HG02852 (cell line): ENCODE data around the gene TM4SF18.

Experiments used
- ATAC-seq: cut with Tn5 transposase; IDR thresholded peaks from one replicate; pipeline ENCODE4 v1.9.1; 2021; ENCODE audit warnings: mild to moderate bottlenecking, moderate library complexity; ENCODE audit not compliant: unreplicated experiment

The TM4SF18 gene

DNA sequence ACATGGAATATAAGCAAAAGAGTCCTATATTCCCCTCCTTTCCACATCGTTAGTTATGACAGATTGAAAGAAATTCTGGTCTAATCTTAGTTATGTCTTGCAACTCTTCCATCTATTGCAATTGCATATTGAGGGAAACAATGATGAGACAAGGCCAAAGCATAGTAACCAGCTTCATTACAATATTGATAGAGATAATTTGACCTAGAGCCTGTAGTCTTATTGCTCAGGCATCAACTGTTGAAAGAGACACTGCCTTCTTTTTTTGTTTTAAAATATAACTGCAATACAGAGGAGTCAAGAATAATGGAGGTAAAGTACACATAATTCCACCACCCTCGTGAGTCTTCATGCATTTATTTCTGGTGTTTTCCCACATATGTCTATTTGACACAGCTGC lies 2.0 kb downstream of the TM4SF18 start:
- ATAC-seq = no peak

DNA sequence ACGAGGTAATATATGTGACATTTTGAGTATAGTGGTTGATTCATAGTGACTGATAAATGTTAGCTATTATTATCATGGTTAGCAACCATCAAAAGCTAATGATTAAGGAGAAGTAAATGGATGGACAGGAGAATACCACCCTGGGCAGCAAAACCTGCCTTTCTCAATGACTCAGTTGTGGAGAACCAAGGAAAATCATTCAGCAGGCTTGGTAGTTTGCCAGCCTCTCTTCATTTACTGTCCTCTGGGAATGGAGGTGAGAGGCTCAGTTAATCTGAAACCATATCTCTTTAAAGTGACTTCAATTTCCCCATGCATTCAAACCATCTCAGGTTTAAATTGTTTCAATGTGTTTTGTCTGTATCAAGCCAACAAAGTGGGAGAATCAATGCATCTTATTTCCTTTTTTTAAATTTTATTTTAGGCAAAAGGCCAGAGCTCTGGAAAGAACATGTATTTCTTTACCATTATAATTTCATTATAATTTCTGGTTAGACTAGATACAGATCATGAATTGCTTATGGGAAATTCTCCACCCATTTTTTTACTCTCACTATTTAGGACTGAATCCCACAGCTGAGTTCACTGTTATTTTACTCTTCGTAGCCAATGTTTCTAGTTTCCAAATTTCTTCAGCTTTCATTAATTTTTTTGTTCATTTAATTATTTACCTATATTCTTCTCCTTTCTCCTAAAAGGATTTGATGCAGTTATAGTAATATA lies 2.7 kb downstream of the TM4SF18 start:
- ATAC-seq = no peak

DNA sequence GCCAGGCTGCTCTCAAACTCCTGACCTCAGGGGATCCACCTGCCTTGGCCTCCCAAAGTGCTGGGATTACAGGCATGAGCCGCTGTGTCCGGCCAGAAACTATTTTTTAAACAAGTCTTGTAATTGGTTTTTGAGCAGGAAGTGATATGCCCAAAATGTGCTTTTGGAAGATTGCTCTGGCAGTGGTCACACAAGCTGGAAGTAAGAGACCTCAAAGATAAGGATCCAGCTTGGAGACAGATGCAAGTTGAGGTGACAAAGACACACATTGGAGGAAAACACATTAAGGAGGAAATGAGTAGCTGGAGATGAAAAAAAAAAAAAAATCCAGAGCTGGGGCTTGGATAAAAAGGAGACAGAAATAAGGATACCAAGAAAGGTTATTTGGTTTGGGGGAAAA lies 6.3 kb downstream of the TM4SF18 start:
- ATAC-seq = no peak

DNA sequence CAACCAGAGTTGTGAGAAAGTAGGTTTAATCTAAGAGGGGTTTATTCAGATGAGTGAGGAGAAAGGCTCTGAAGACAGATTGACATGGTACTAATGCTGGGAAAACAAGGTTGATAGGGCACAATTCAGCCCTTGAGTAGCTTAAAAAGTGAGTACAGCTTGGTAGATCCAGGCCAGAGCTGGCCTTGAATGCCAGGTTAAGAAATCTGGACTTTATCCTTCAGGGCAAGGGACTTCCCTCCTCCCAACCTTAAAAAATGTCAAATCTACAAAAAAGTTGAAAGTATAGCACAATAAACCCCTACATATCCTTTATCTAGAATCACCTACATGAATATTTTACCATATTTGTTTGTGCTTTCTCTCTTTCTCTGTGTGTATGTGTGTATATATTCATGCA lies 7.9 kb downstream of the TM4SF18 start:
- no peak for ATAC-seq

DNA sequence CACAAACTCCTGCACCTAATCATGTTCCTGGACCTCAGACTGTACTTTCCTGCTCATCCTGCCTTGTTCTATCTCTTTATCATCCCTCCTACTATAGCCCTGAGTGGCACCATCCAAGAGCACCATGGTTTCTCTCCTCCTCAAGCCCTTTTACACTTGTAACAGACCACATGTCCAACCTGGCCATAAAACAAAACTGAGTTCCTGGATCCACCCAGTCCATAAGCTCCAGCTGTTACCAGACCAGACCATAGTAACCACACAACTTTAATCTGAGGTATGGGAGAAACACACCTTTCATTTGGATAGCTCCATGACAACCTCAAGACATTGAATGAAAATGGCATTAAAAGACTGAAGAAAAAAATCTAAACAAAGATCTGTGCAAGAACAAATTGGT lies 9.1 kb downstream of the TM4SF18 start:
- ATAC-seq = no peak

DNA sequence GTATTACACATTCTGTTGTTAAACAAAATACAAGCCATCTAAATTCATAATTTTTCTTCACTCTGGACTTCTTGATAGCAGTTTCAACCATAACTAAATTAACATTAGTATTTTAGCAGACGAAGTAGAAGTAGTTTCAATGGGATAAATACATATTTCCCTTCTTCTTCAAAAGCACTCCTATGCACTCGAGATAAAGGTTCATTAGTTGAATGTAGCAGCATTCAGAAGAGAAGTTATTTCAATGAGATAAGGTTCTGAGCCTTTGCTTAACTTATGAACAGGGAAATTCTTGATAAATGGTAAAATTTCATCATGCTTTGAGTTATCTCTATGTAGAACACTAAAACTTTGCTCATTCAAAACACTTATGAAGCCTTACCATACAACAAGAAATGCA lies 11.8 kb downstream of the TM4SF18 start:
- ATAC-seq = no peak

DNA sequence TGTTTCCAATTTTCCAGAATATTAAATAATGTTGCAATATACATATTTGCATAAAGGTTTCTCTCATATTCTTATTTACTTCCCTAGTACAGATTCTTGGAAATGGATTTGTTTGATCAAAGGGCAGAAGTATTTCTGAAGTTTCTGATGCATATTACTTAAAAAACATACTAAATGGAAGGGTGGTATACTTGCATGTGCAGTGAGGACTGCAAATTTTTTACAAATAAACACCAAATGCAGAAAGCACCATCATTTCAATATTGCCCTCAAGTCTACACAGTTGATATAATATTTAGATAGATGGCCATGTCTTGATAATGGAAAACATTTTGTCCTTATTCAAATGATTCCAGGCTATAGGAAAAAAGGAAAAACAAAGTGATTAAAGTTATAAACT lies 12.3 kb downstream of the TM4SF18 start:
- ATAC-seq = no peak

DNA sequence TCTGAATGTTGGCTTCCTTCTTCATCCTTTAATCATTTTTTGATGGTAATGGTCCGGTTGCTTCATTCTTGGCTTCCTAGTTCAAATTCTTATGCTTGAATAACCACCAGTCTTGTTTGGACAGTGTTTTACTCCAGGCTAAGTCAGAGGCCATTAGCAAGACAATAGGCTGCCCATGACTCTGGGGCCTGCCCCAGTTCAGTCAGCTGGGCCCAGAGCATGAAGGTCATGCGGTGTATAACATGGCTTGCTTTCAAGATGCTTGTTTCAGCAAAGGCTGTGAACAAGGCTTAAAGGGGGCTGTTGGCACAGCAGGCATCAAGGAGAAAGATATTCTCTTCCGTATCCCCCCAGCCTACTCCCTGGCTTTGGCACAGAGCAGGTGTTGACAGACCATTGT lies 13.7 kb downstream of the TM4SF18 start:
- no peak for ATAC-seq

DNA sequence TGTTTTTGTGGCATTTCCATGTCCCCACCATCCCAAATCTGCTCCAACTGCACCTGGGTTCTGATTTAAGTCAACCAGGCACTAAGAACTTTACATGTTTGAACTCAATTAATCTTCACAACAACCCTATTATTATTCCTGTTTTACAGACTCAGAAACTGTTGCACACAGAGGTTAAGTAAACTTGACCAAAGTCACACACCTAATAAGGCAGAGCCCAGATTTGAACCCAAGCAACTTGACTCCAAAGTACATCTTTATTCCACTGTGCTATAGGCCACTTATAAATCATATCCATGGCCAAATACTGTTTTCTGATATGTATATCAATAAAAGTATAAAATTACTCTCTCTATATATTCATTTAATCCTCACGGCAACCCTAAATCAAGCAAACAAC lies 16.4 kb downstream of the TM4SF18 start:
- ATAC-seq = no peak

DNA sequence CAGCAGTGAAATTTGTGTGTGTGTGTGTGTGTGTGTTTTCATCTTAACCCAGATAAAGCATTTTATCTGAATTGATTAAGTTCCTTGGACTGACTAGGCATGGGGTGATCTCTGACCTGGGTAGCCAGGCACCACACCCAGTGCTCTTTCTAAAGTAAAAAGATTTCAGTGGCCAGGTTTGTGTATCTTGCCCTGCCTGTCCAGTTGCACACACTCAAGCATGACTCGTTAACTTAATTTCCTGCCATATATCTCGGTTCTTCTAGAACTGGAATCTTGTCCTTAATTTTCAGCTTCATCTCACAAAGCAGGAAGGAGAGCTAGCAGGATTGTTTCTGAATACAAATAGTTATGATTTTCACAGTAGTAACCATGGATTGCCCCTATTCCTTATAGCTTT lies 17.0 kb downstream of the TM4SF18 start:
- ATAC-seq = no peak

DNA sequence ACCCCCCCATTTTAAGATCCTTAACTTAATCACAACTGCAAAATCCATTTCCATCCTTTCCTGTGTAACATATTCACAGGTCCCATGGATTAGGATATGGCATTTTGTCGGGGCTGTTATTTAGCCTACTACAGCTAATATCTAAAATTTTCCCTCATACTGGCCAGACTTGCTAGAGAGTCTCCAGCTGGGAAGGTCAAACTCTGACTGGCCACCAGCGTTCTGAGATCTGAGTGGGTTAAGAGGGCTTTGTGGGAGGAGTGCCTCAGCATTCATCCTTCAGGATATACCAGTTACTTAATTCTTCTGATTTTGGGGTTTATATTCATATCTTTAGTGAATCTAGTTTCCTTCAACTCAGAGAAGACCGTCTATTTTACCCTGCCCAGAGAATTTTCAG lies 17.7 kb downstream of the TM4SF18 start:
- no peak for ATAC-seq

DNA sequence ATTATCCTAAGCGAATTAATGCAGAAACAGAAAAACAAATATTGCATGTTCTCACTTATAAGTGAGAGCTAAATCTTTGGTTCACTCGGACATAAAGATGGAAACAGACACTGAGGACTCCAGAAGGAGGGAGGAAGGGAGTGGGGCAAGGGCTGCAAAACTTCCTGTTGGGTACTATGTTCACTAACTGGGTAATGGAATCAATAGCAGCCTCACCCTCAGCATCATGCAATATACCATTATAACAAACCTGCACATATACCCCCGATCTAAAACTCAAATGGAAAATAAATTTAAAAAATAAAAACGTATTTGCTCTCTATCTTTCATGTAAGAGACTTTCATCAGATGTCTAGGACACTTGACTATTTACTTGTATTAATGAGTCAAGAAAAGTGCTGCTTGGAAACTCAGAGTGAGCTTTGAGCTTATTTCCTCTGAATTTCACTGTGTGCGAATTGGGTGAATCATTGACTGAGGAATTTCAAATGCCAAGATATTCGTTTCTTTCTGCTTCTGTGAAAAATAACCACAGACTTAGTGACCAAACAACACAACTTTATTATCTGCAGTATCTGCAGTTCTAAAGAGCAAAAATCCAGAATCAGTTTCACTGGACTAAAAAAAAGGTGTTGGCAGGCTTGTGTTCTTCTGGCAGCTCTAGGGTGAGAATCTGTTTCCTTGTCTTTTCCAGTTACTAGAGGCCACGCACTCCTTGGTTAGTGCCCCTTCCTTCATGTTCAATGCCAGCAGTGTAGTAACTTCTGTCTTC lies 18.4 kb downstream of the TM4SF18 start:
- ATAC-seq = no peak

DNA sequence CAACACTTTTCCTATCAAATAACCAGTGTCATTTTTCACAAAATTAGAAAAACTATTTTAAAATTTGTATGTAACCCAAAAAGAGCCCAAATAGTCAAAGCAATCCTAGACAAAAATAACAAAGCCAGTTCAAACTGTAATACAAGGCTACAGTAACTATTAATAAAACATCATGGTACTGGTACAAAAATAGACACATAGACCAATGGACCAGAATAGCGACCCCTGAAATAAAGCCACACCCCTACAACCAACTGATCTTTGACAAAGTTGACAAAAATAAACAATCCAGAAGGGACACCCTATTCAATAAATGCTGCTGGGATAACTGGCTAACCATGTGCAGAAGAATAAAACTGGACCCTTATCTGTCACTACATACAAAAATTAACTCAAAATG lies 19.9 kb downstream of the TM4SF18 start:
- ATAC-seq = no peak

DNA sequence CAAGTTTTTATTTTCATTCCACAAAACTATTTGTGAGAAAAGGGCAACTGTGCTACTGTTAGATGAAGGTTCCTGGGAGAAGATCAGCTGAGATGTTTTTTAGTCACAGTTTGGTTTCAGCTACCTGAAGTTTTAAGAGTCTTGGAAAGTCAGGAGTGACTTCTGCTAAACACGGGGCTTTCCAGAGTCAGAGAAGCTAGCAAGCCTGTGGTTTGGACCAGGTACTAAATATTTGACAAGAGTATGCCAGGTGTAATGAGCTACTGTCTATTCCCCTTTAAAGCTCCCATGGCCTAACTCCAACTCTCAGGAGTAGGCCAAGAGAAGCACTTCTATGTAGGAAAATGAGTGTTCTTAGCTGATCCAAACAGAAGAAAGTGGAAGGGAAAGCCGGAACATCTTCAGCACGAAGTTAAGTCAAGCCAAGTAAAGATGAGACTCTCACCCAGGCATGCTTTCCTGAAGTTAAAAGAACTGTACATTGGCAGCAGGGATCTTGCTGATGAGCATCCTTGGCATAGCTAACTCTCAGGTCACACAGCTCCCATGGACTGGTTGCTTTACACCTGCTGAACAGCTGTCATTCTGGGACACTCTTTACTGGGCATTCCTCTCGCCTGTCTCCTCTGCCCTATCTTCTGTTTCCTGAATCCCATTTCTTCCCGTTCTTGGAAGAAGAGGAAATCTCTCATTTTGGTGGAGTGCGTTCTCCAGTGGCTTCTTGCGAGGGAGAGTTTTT lies 22.5 kb downstream of the TM4SF18 start:
- ATAC-seq = no peak

DNA sequence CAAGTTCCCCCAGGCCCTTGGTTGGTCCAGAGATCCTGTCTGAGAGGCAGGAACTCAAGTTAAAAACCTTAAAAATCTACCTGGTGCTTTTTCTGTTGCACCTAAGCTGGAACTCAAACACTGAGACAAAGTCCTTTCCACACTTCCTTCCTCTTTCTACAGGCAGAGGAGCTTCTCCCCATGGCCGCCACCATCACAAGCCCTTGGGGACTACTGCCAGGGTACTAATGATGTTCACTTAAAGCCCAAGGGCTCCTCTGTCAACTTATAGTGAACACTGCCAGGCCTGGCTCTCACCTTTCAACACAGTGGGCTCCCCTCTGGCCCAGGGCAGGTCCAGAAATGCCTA lies 26.0 kb downstream of the TM4SF18 start:
- ATAC-seq = no peak

DNA sequence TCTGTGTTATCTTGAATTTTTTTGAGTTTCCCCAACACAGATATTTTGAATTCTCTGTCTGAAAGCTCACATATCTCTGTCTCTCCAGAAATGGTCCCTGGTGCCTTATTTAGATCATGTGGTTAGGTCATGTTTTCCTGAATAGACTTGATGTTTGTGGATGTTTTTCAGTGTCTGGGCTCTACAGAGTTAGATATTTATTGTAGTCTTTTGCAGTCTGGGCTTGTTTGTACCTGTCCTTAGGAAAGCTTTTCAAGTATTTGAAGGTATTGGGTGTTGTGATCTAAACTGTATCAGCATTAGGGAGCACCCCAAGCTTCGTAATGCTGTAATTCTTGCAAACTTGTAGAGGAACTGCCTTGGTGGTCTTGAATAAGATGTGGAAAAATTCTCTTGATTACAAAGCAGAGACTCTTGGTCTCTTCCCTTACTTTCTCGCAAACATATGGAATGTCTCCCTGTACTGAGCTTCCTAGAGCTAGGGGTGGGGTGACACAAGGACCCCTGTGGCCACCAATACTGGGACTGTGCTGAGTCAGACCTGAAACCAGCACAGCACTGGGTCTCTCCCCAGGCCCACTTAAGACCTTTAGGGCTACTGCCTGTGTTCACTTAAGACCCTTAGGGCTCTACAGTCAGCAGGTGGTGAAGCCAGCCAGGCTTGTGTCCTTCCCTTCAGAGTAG lies 26.5 kb downstream of the TM4SF18 start:
- ATAC-seq = no peak

DNA sequence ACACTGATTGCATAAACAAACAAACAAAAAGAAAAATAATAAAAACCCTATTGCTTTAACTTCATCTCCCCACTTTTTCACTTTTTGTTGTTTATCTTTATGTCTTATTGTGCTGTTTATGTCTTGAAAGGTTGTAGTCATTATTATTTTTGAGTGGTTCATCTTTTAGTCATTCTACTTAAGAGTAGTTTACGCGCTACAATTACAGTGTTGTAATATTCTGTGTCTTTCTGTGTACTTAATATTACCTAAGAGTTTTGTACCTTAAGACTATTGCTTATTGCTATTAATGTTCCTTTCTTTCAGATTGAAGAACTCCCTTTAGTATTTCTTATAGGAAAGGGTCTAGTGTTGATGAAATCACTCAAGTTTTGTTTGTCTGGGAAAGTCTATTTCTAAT lies 28.1 kb downstream of the TM4SF18 start:
- ATAC-seq = no peak

DNA sequence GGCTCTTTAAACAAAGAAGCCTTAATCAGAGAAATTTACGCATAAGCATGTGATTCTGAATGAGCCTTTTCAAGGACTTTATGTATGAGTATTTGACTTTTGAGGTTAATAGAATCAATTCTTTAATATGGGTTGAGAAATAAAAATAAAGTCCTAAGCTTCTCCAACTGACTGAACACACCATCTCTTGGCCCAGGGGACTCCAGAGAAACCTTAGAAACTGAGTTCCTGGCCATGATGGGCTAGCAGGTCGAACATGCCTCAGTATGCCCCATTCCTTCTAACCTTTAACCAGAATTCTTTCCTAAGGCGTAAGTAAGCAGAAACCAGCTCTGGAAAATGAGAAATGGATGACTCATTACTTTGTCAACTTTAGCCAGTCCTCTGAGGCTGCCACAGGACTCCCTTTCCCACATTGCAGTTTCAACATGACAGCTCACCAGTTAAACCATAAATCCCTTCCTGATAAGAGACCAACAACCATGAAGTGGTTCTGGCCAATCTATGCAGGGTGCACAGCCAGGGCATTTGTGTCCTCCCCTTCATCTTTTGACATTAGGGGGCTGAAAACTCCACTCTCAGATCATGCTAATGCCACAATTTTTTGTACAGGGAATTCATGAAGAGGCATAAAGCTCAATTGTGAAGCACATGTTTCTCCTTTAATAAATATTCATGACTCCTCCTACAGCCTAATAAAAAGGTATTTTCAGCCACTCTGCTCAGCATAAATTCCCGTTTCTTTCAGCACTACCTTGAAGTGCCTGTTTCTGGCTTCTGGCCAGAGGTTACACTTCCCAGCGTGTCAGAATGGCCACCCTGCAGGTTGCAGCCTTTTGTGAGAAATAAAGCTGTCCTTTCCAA lies 33.3 kb downstream of the TM4SF18 start:
- ATAC-seq = peak; percentile 69

DNA sequence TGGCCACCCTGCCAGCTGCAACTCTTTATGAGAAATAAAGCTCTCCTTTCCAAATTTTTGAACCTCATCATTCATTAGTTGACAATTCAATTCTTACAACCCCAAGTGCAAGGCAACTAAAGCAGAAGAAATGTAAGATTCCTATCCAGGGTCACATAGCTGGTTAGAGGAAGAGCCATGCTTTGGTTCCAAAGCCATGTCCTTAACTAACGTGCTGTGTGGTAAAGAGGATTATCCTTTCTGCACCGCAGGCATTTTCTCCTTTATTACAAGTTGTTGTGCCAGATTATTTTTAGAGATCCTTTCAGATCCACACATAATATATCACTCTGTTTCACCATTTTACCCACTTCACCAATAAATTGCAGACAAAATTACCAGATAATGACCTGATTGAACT lies 36.5 kb downstream of the TM4SF18 start:
- no peak for ATAC-seq

DNA sequence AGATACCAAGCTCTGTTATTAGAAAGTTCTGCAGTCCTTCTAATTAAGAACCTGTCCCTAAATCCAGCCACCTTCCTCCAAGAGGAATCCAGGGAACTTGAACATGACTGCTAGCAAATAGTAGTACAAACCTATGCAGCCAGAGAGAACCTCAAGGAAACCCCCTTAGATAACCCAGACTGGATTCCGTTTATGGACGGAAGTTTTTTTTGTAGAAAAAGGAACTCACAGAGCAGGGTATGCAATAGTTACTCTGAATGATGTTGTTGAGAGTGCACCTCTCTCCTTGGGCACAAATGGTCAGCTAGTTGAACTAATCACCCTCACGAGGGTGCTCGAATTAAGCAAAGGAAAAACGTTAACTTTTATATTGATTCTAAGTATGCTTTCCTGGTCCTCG lies 40.8 kb downstream of the TM4SF18 start:
- no peak for ATAC-seq

DNA sequence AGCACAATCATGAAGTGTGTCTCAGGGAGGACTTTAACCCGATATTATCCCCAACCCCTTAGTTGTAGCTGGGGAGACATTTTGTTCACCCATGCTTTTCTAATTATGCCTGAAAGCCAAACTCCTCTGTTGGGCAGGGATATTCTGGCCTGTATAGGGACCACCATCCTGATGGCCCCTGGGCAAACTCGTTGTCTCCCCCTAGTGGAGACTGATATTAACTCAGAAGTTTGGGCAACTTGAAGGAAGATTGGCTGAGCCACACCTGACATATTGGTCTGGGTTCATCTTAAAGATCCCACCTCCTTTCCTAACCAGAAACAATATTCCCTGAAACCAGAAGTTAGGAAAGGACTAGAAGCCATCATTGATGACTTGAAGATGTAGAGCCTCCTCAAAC lies 42.3 kb downstream of the TM4SF18 start:
- no peak for ATAC-seq
